Mesodermal cell (in vitro differentiated cells): Measurements from ENCODE around the gene RASGRP1.

ENCODE experiments used
- H3K27ac ChIP-seq: 2 replicates; pipeline ENCODE4 v1.7.0; 2013; ENCODE audit warnings: mild to moderate bottlenecking, low read depth, low read length, moderate library complexity; ENCODE audit not compliant: severe bottlenecking
- H3K36me3 ChIP-seq: 2 replicates; pipeline ENCODE4 v1.7.1; 2013; ENCODE audit warnings: mild to moderate bottlenecking, low read length, moderate library complexity; ENCODE audit not compliant: control insufficient read depth, insufficient read depth
- H3K4me1 ChIP-seq: one replicate; pipeline ENCODE4 v1.7.1; 2013; ENCODE audit warnings: mild to moderate bottlenecking, low read length; ENCODE audit not compliant: insufficient read depth, control insufficient read depth, poor library complexity, severe bottlenecking
- H3K4me3 ChIP-seq: 2 replicates; pipeline ENCODE4 v1.7.0; 2013; ENCODE audit warnings: low read length, control low read depth, mild to moderate bottlenecking; ENCODE audit not compliant: insufficient read depth, poor library complexity, severe bottlenecking; ENCODE audit errors: extremely low read depth
- H3K9me3 ChIP-seq: 2 replicates; pipeline ENCODE4 v1.7.1; 2013; ENCODE audit warnings: mild to moderate bottlenecking, low read length, moderate library complexity; ENCODE audit not compliant: control insufficient read depth
- WGBS, 2 experiments: methylation state at CpG; one replicate each; pipeline ENCODE4 v1.1.5; 2013; ENCODE audit warnings: missing lambda C conversion rate in 2 of 2; ENCODE audit not compliant: insufficient coverage in 2 of 2; 5-methylcytosine and 5-hydroxymethylcytosine counted together

The RASGRP1 gene

DNA sequence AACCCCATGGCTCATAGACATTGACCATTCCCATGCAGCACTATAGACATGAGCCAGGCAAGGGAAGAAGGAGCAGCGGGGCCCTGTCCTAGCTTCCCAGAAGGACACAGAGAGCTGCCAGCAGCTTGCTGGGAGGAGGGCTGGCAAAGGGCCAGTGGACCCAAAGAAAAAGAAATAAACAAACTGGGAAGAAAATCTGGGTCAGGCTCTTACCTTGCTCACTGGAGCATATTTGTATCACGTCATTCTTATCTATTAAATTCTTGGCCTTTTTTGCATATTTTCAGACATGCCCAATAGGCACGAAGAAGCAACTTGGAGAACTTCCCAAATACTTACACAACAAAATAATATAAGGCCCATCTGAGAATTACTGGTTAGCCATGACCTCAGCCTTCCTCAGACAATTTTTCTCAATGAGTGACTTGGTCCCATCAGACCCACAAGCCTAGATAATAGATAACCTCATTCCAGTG is 28.4 kb downstream of the RASGRP1 start:
- 81 to 100% methylated on average over 2 to 3 of the region's 3 CpGs for WGBS, 2 experiments

DNA sequence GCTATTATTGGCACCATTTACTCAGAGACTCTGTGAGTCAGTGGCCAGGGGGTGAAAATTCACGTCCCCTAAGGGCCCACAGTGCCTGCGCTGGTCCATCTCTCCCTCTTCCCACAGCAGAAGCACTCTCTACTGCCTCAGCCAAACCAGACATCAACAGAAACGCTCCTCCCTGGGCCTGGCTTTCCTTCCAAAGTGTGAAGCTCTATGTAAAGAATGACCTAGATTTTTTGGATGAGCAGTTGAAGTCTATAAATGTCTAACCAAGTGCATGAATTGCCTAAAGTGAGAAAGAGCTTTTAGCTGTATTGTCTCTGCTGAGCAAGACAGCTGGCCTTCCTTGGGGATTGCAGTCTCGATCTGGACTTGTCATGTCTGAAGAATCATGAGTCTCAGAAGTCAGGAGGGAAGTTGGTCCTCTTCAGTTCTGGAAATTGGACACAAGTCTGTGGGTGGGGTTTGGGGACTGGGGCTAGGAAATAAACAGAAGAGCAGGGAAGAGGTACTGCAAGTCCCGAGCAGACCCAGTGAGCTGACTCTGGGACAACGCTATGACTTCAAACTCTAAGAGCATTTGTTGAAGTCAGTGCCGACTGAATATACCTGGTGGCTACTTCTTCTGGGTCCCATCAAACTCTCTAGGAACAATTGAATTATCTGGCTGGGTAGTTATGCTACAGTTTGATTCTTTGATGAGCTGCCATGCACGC is 29.0 kb downstream of the RASGRP1 start:
- H3K4me3 ChIP-seq = no peak overlapping the region
- 96 to 100% methylated on average over 4 to 5 of the region's 8 CpGs for WGBS, 2 experiments
- no peaks in the 10 kb centered on the region for H3K4me1 ChIP-seq
- no peaks in the 10 kb centered on the region for H3K36me3 ChIP-seq
- no peak overlapping the region for H3K27ac ChIP-seq
- no peaks in the 10 kb centered on the region for H3K9me3 ChIP-seq

More for the DNA sequence above, 28.4 kb downstream of the RASGRP1 start:
- Histone ChIP-seq H3K4me3 (no peak overlapping the region), H3K9me3 (no peaks in the 10 kb centered on the region), H3K27ac (no peak overlapping the region), H3K36me3 (no peaks in the 10 kb centered on the region), H3K4me1 (no peaks in the 10 kb centered on the region)

DNA sequence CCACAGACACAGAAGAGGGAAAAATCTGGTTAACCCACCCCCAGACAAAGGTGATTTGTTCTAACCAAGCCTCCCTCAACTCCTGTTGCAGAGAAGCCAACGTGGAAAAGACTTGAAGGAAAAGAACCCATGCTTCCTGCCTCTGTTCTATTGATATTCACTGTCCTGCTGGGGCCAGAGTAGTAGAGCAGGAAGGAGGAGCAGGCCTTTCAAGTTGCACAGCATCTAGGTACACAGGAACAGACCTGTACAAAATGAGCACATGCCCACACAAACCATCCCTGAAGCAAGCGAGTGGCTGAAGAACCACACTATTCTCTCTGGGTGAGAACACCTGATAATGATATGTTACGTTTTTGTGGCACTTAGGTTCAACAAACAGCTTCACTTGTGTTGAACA is 29.9 kb downstream of the RASGRP1 start:
- no peaks in the 10 kb centered on the region for H3K9me3 ChIP-seq
- no peak overlapping the region for H3K4me3 ChIP-seq
- 77 to 80% methylated on average over 3 of the region's 3 CpGs for WGBS, 2 experiments
- H3K36me3 ChIP-seq = no peaks in the 10 kb centered on the region
- H3K27ac ChIP-seq = no peak overlapping the region
- no peaks in the 10 kb centered on the region for H3K4me1 ChIP-seq

DNA sequence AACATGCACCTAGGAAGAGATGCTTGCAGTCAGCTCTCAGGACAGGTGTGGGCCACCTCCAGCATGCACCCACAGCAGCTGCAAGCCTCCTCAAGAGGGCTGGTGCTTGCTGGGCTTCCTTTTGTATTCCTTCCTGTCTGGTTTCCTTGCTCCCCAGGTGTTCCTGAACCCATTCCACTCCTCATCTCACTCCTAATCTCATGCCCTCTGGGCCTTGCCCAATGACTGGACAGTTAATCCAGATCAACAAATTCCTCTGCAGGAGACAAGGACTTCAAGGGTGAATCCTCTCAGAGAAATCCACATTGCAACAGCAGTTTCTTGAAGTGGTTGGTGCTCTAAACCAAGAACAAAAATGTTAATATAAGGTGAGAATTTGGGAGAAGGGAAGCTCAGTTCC is 30.7 kb downstream of the RASGRP1 start:
- Histone ChIP-seq H3K36me3 (no peaks in the 10 kb centered on the region), H3K9me3 (no peaks in the 10 kb centered on the region), H3K4me1 (no peaks in the 10 kb centered on the region), H3K27ac (no peak overlapping the region), H3K4me3 (no peak overlapping the region)

DNA sequence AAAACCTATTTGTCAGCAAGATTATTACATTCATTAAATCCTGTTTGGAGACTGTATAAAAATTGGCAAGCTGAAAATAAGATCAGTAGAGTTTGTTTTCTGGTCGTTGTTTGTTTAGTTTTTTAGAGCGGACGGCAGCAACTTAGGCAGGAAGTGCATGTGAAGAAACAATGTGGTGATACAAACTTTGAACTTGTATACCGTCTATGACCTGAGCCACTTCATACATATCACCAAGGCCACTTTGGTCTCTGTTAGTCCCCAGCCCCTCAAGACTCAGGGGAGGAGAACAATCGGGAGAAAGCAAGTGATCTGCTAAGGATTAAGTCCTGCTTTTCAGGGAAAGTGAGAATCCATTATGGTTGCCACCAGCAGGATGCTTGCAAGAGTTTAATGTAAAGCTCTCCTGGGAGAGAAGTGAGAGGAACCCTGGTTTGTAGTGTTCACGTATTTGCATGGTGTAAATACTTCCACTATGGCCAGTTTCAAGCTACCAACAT is 31.1 kb downstream of the RASGRP1 start:
- WGBS, 2 experiments = 92 to 100% methylated on average over 1 to 2 of the region's 6 CpGs
- Histone ChIP-seq H3K4me3 (no peak overlapping the region), H3K9me3 (no peaks in the 10 kb centered on the region), H3K27ac (no peak overlapping the region), H3K4me1 (no peaks in the 10 kb centered on the region), H3K36me3 (no peaks in the 10 kb centered on the region)

DNA sequence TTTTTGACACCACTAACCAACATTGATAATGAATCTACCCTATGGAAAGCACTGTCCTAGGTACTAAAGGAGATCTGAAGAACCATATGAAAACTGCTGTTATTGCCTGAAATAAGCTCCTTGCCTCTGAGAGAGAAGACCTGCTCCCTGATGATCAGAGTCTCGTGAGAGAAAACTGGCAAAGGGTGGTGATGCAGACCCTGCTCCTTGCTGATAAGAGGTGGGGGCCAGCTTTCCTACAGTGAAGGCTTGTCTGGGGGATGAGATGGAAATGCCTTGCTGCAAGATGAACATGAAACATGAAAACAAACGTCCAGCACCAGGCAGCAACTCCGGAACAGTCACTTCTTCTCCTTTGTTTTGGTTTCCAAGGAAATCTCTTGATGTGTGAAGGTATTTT is 31.9 kb downstream of the RASGRP1 start:
- H3K9me3 ChIP-seq = no peaks in the 10 kb centered on the region
- no peaks in the 10 kb centered on the region for H3K4me1 ChIP-seq
- H3K36me3 ChIP-seq = no peaks in the 10 kb centered on the region
- no peak overlapping the region for H3K4me3 ChIP-seq
- WGBS, 2 experiments = 75 to 80% methylated on average over 2 to 3 of the region's 3 CpGs
- no peak overlapping the region for H3K27ac ChIP-seq

DNA sequence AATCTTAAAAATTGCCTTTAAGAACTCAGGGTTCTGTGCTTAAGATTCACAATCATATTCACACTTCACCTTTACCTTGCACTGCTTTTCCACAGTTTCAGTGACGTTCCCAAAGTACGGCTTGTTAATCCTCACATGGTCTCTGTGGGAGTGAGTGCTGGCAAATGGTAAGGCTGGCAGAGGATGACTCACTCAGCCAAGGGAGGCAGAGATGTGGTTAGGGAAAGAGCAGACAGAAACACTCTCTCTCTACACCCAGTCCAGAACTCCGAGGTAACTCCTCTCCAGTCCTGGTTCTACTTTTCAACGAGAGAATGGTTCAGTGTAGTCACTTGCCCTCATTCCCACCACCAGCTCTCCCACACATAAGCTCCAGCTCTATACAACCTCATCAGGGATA is 33.1 kb downstream of the RASGRP1 start:
- Histone ChIP-seq H3K4me1 (no peaks in the 10 kb centered on the region), H3K27ac (no peak overlapping the region), H3K9me3 (no peaks in the 10 kb centered on the region), H3K36me3 (no peaks in the 10 kb centered on the region), H3K4me3 (no peak overlapping the region)
- WGBS, 2 experiments = 92 to 95% methylated on average over 2 of the region's 4 CpGs

DNA sequence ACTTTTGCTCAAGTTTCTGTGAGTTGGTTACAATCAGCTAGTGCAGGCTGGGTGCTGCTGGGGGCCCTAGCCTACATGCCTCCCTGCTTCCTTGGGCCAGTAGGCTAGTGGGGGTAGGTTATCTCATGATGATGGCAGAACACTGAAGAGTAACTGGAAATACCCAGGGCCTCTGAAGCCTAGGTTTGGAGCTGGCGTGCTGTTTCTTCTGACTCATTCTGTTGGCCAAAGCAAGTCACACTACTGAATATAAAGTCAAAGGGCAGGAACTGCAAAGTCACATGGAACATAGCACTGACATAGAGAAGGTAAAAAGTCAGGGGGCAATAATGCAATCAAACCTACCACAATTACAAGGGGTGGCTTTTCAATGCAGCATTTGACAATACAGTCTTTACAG is 34.5 kb downstream of the RASGRP1 start:
- Histone ChIP-seq H3K36me3 (no peaks in the 10 kb centered on the region), H3K9me3 (no peaks in the 10 kb centered on the region), H3K4me1 (no peaks in the 10 kb centered on the region), H3K27ac (no peak overlapping the region), H3K4me3 (no peak overlapping the region)
- 100% methylated on average over 1 of the region's 1 CpG; no CpG with 5 or more reads in 1 of the 2 experiments for WGBS, 2 experiments

DNA sequence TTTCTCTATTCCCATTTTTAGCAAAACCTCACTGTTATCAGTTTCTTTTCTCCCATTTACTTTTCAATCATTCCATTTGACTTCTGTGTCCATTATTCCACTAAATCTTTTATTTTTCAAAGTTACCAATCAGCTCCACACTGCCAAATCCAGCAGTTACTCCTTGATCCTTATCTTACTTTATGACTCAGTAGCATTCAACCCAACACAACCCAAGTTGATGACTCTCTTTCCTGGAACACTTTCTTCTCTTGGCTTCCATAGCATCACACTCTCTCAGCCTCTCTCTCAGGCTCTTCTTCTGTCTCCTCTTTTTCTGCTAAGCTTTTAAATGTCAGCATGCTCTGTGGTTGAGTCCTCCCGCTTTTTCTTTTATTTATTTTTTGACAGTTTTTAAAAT is 36.3 kb downstream of the RASGRP1 start:
- Histone ChIP-seq H3K36me3 (no peaks in the 10 kb centered on the region), H3K27ac (no peak overlapping the region), H3K4me1 (no peaks in the 10 kb centered on the region), H3K9me3 (no peaks in the 10 kb centered on the region), H3K4me3 (no peak overlapping the region)
- no CpG with 5 or more reads among the region's 1 CpG for WGBS, 2 experiments

DNA sequence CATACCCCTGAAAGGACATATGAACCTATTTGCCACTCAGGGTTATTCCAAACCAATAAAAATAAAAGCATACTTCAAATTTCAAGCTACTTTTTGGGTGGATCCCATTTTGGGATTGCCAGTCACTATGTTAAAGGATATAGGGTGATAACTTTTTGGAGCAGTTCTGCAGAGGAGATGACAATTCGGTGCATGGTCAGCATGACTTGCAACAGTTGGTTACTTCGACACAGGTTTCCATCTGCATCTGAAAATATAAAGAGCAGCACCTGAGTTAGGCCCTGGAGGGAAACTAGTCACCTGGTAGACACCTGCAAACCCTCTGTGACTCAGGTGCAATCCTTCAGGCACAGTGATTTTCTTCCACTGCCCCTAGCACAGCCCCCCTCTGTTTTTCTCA is 38.5 kb downstream of the RASGRP1 start:
- H3K9me3 ChIP-seq = no peaks in the 10 kb centered on the region
- no peak overlapping the region for H3K4me3 ChIP-seq
- no peak overlapping the region for H3K27ac ChIP-seq
- H3K4me1 ChIP-seq = no peaks in the 10 kb centered on the region
- H3K36me3 ChIP-seq = no peaks in the 10 kb centered on the region
- 89% methylated on average over 2 of the region's 2 CpGs for WGBS, 2 experiments

DNA sequence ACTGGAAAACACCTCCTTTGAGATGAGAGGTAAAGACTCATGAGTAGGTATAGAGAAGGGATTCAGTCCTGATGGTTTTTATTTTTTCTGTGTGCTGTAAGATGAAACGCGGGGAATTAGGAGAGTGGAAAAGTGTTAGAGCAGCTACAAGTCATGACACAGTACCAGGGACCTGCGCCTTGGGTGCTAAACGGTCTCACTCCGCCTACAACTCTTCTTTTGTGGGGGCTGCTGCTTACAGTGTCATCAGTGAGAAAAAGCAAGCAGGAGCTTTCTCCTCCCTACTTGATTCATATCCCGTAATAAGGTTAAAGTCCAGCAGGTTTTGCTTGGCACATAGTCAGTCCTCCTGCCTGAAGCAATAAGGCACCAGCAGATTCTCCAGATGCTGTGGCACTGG is 39.1 kb downstream of the RASGRP1 start:
- H3K27ac ChIP-seq = no peak overlapping the region
- no peak overlapping the region for H3K4me3 ChIP-seq
- no peaks in the 10 kb centered on the region for H3K36me3 ChIP-seq
- WGBS, 2 experiments = 97% methylated on average over 5 to 6 of the region's 6 CpGs
- H3K9me3 ChIP-seq = no peaks in the 10 kb centered on the region
- no peaks in the 10 kb centered on the region for H3K4me1 ChIP-seq
